ENCODE measurements around the gene CASTOR1.
"Not testable (repeated sequence)": the region's sequence is repeated elsewhere in the genome, so short reads cannot be mapped to it uniquely, and the experiment has no call there.

CASTOR1 gene

GRCh38 chr22:30289141-30289979 lies at the start of gene CASTOR1:
TSS of gene CASTOR1 (minus strand) at chr22:30289505. CDS start at chr22:30289497, 8 bp downstream.
- peak; percentile 96 for DNase-seq

- DNase-seq: no peak
Measured at GRCh38 chr22:30338802-30339201, 49.5 kb upstream of the CASTOR1 start.

GRCh38 chr22:30338341-30338740 lies 49.0 kb upstream of the CASTOR1 start:
- DNase-seq: not testable (repeated sequence)

GRCh38 chr22:30337461-30337778 lies 48.1 kb upstream of the CASTOR1 start:
- no peak for DNase-seq

GRCh38 chr22:30336752-30337460 lies 47.6 kb upstream of the CASTOR1 start:
- DNase-seq: no peak

GRCh38 chr22:30335236-30335635 lies 45.9 kb upstream of the CASTOR1 start:
- DNase-seq: no peak

- no peak for DNase-seq
Measured at GRCh38 chr22:30334646-30335045, 45.3 kb upstream of the CASTOR1 start.

- DNase-seq: no peak
Measured at GRCh38 chr22:30333707-30334087, 44.4 kb upstream of the CASTOR1 start.

- DNase-seq: no peak
Measured at GRCh38 chr22:30332994-30333706, 43.8 kb upstream of the CASTOR1 start.

- no peak for DNase-seq
Measured at GRCh38 chr22:30332551-30332950, 43.2 kb upstream of the CASTOR1 start.

GRCh38 chr22:30328466-30329049 lies 39.3 kb upstream of the CASTOR1 start:
- DNase-seq: no peak

- no peak for DNase-seq
Measured at GRCh38 chr22:30327864-30328345, 38.6 kb upstream of the CASTOR1 start.

GRCh38 chr22:30326706-30327362 lies 37.5 kb upstream of the CASTOR1 start, which contains the start of gene TBC1D10A:
TSS of gene TBC1D10A (minus strand) at chr22:30326941. CDS start at chr22:30326881, 60 bp downstream.
- DNase-seq: peak; percentile 87

GRCh38 chr22:30326255-30326705 lies 37.0 kb upstream of the CASTOR1 start:
- no peak for DNase-seq

GRCh38 chr22:30325724-30326254 lies 36.5 kb upstream of the CASTOR1 start:
- no peak for DNase-seq

GRCh38 chr22:30325065-30325720 lies 35.9 kb upstream of the CASTOR1 start:
- peak; percentile 59 for DNase-seq

GRCh38 chr22:30324014-30324730 lies 34.9 kb upstream of the CASTOR1 start:
- DNase-seq: peak; percentile 58

- DNase-seq: no peak
Measured at GRCh38 chr22:30323246-30323645, 33.9 kb upstream of the CASTOR1 start.

- no peak for DNase-seq
Measured at GRCh38 chr22:30321461-30321860, 32.2 kb upstream of the CASTOR1 start.

GRCh38 chr22:30320021-30320556 lies 30.8 kb upstream of the CASTOR1 start:
- DNase-seq: no peak
